ENCODE measurements around the gene MAP3K9.

DNA sequence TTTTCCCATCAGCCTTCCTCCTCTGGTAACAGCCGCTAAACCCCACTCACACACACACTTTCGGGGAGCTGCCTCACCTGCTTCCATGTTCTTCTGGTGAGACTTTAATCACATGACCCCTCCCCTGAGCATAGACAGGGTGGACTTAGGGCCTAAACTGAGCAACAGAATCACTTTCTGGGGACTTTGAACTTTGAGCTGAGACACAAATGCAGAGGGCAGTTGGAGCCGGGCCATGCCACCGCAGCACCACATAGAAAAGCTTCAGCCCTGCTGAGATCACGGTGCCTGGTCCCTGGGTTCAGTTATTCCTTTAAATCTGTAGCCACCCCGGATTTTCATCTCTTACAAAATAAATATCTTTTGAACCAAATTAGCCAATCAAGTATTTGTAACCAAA is 18.4 kb upstream of the MAP3K9 start:
- TF ChIP-seq CTCF (IDR thresholded peaks at IDR 0.05) (no peak), POLR2AphosphoS5 (IDR thresholded peaks at IDR 0.05) (no peak), POLR2A (IDR thresholded peaks at IDR 0.05) (no peak)
